KBM-7 (cell line): ENCODE data around the gene NFYB.
"Not testable (repeated sequence)": the region's sequence is repeated elsewhere in the genome, so short reads cannot be mapped to it uniquely, and the experiment has no call there.

ENCODE experiments used
- DNase-seq: peaks from one replicate; pipeline ENCODE4 v3.0.0-alpha.2; 2015
- in situ Hi-C: fragments of 300-500 bp; cut with MboI; formaldehyde crosslinking; loops from 2 replicates; pipeline ENCODE4 v1.14.3; 2020; ENCODE audit warnings: low sequenced_read_pairs, low pct_unique_long_range_greater_than_20kb, mixed read lengths

NFYB gene

GRCh38 chr12:104131609-104132008 lies 6.4 kb downstream of the NFYB start:
- in situ Hi-C loops = no loop called here
- no peak for DNase-seq

GRCh38 chr12:104130760-104131159 lies 7.2 kb downstream of the NFYB start:
- no peak for DNase-seq
- in situ Hi-C loops = no loop called here

GRCh38 chr12:104126548-104126947 lies 11.5 kb downstream of the NFYB start:
- in situ Hi-C loops = no loop called here

GRCh38 chr12:104122298-104122697 lies 15.7 kb downstream of the NFYB start:
- in situ Hi-C loops = loop anchor here (25.0 kb wide), 1 partner anchor 235 kb away; no protein-coding TSS in a partner anchor

More at GRCh38 chr12:104126548-104126947, 11.5 kb downstream of the NFYB start:
- DNase-seq = no peak

GRCh38 chr12:104121001-104121400 lies 17.0 kb downstream of the NFYB start:
- in situ Hi-C loops = loop anchor here (25.0 kb wide), 1 partner anchor 234 kb away; no protein-coding TSS in a partner anchor
- DNase-seq = no peak

More at GRCh38 chr12:104122298-104122697, 15.7 kb downstream of the NFYB start:
- no peak for DNase-seq

GRCh38 chr12:104115587-104115975 lies 22.4 kb downstream of the NFYB start:
- in situ Hi-C loops = loop anchor here (25.0 kb wide), 1 partner anchor 228 kb away; no protein-coding TSS in a partner anchor
- no peak for DNase-seq

GRCh38 chr12:104114834-104115586 lies 23.0 kb downstream of the NFYB start:
- not testable (repeated sequence) for DNase-seq
- in situ Hi-C loops = loop anchor here (25.0 kb wide), 1 partner anchor 228 kb away; no protein-coding TSS in a partner anchor

- in situ Hi-C loops = loop anchor here (25.0 kb wide), 1 partner anchor 222 kb away; no protein-coding TSS in a partner anchor
- no peak for DNase-seq
Observed at GRCh38 chr12:104109446-104110271, 28.4 kb downstream of the NFYB start.

GRCh38 chr12:104108755-104109445 lies 29.1 kb downstream of the NFYB start:
- peak; percentile 81 for DNase-seq
- in situ Hi-C loops = loop anchor here (25.0 kb wide), 1 partner anchor 222 kb away; no protein-coding TSS in a partner anchor

- DNase-seq = peak; percentile 63
- in situ Hi-C loops = loop anchor here (25.0 kb wide), 1 partner anchor 220 kb away; no protein-coding TSS in a partner anchor
Observed at GRCh38 chr12:104106965-104107364, 31.0 kb downstream of the NFYB start.

GRCh38 chr12:104105461-104105860 lies 32.5 kb downstream of the NFYB start:
- in situ Hi-C loops = loop anchor here (25.0 kb wide), 1 partner anchor 218 kb away; no protein-coding TSS in a partner anchor
- no peak for DNase-seq

GRCh38 chr12:104097954-104098353 lies 40.1 kb downstream of the NFYB start:
- in situ Hi-C loops = no loop called here
- DNase-seq = no peak

GRCh38 chr12:104095289-104095688 lies 42.7 kb downstream of the NFYB start:
- DNase-seq = no peak
- in situ Hi-C loops = no loop called here

- DNase-seq = no peak
- in situ Hi-C loops = no loop called here
Observed at GRCh38 chr12:104094284-104094683, 43.7 kb downstream of the NFYB start.

GRCh38 chr12:104091136-104091535 lies 46.9 kb downstream of the NFYB start:
- in situ Hi-C loops = no loop called here
- no peak for DNase-seq

GRCh38 chr12:104090685-104091084 lies 47.3 kb downstream of the NFYB start:
- no peak for DNase-seq
- in situ Hi-C loops = no loop called here

- in situ Hi-C loops = no loop called here
- no peak for DNase-seq
Observed at GRCh38 chr12:104083769-104084475, 54.1 kb downstream of the NFYB start.

- no peak for DNase-seq
- in situ Hi-C loops = no loop called here
Observed at GRCh38 chr12:104080764-104081163, 57.2 kb downstream of the NFYB start.

GRCh38 chr12:104079024-104079423 lies 59.0 kb downstream of the NFYB start:
- DNase-seq = no peak
- in situ Hi-C loops = no loop called here
